SK-N-SH (cell line): ENCODE measurements around the gene CAVIN4. TPM values are rescaled to one million over a fixed set of nuclear protein-coding genes. Genes with fewer than 3 reads are reported as not detected.

Experiments
- CTCF ChIA-PET: fragments of 300-600, 350-600 bp; formaldehyde crosslinking; extraction: SDS; loops from one replicate; lab custom pipeline; 2021; lab: Yijun Ruan, JAX
- POLR2A ChIA-PET: fragments of 350-600 bp; sonication (Branson Sonifier 250); formaldehyde crosslinking; extraction: SDS; loops from one replicate; lab custom pipeline; 2020; ENCODE audit warnings: antibody characterized with exemption, inconsistent platforms; lab: Yijun Ruan, JAX
- DNase-seq: peaks from one replicate; pipeline ENCODE4 v3.0.0; 2012
- H2AFZ ChIP-seq: fragments of 200-600 bp; sonication (generic); 2 replicates; pipeline ENCODE4 v1.8.1; 2016; ENCODE audit warnings: antibody characterized with exemption, mild to moderate bottlenecking, low read depth
- H3F3A ChIP-seq: fragments of 200-600 bp; sonication (generic); replicated peaks from 2 replicates; pipeline ENCODE3; 2016; ENCODE audit warnings: antibody characterized with exemption, mild to moderate bottlenecking; ENCODE audit not compliant: insufficient read depth
- H3K27ac ChIP-seq, 2 experiments: fragments of 200-500 bp in 1 of 2; fragments of 200-600 bp in 1 of 2; sonication (Bioruptor generic) in 1 of 2; sonication (generic), shearing (Covaris generic) in 1 of 2; 2 replicates each; pipeline versions ENCODE4 v1.5.1 to v1.6.1; 2014 to 2016; ENCODE audit warnings: low read depth in 2 of 2, inconsistent platforms in 1 of 2, low read length in 1 of 2, mild to moderate bottlenecking in 1 of 2, mixed read lengths in 1 of 2
- H3K27me3 ChIP-seq: fragments of 200-600 bp; sonication (generic), shearing (Covaris generic); 2 replicates; pipeline ENCODE4 v1.6.1; 2016; ENCODE audit warnings: mixed run types; ENCODE audit not compliant: insufficient read depth
- H3K36me3 ChIP-seq, 2 experiments: fragments of 200-500 bp in 1 of 2; fragments of 200-600 bp in 1 of 2; sonication (Bioruptor generic) in 1 of 2; sonication (generic) in 1 of 2; replicated peaks in 1 of 2; 2 replicates each; pipeline versions ENCODE3 to v1.5.1; 2014 to 2016; ENCODE audit warnings: low read length in 1 of 2, mild to moderate bottlenecking in 1 of 2; ENCODE audit not compliant: insufficient read depth in 2 of 2, control insufficient read depth in 1 of 2
- H3K4me1 ChIP-seq, 2 experiments: fragments of 200-500 bp in 1 of 2; fragments of 200-600 bp in 1 of 2; sonication (Bioruptor generic) in 1 of 2; sonication (generic), shearing (Covaris generic) in 1 of 2; 2 replicates each; pipeline versions ENCODE4 v1.5.1 to v1.6.1; 2014 to 2016; ENCODE audit warnings: low read depth in 1 of 2, low read length in 1 of 2, mixed run types in 1 of 2; ENCODE audit not compliant: insufficient read depth in 2 of 2, control insufficient read depth in 1 of 2
- H3K4me2 ChIP-seq: fragments of 200-600 bp; sonication (generic), shearing (Covaris generic); 2 replicates; pipeline ENCODE4 v1.6.1; 2017; ENCODE audit warnings: mixed run types
- H3K4me3 ChIP-seq, 2 experiments: fragments of 200-500 bp in 1 of 2; fragments of 200-600 bp in 1 of 2; sonication (Bioruptor generic) in 1 of 2; sonication (generic), shearing (Covaris generic) in 1 of 2; 2 replicates each; pipeline versions ENCODE4 v1.5.1 to v1.8.1; 2014 to 2016; ENCODE audit warnings: low read depth in 2 of 2, inconsistent platforms in 1 of 2, low read length in 1 of 2, mild to moderate bottlenecking in 1 of 2, mixed read lengths in 1 of 2, moderate library complexity in 1 of 2
- H3K79me2 ChIP-seq: fragments of 200-600 bp; sonication (generic); 2 replicates; pipeline ENCODE4 v1.8.1; 2017; ENCODE audit warnings: mild to moderate bottlenecking; ENCODE audit not compliant: insufficient read depth
- H3K9ac ChIP-seq: fragments of 200-600 bp; sonication (generic); 2 replicates; pipeline ENCODE4 v1.6.1; 2017; ENCODE audit warnings: mixed run types
- H3K9me2 ChIP-seq: fragments of 200-600 bp; sonication (generic); 2 replicates; pipeline ENCODE4 v1.6.1; 2017; ENCODE audit warnings: mixed run types
- H3K9me3 ChIP-seq: fragments of 200-600 bp; sonication (generic); 2 replicates; pipeline ENCODE4 v1.6.1; 2017; ENCODE audit warnings: mixed run types, mild to moderate bottlenecking, moderate library complexity
- H4K20me1 ChIP-seq: fragments of 200-600 bp; sonication (generic); 2 replicates; pipeline ENCODE4 v1.6.1; 2017; ENCODE audit warnings: mild to moderate bottlenecking, mixed run types; ENCODE audit not compliant: insufficient read depth
- EZH2phosphoT487 ChIP-seq: fragments of 200-600 bp; sonication (generic); IDR thresholded peaks from 2 replicates; pipeline ENCODE4 v1.6.1; 2017; ENCODE audit warnings: low read depth, mixed run types, mild to moderate bottlenecking, antibody characterized with exemption, moderate library complexity, borderline replicate concordance
- FOSL2 ChIP-seq: IDR thresholded peaks from 2 replicates; pipeline ENCODE4 v1.4.0; 2012; ENCODE audit warnings: low read depth, mild to moderate bottlenecking, moderate library complexity, borderline replicate concordance
- NRF1 ChIP-seq: IDR thresholded peaks from 2 replicates; pipeline ENCODE4 v1.6.1; 2012; ENCODE audit warnings: low read depth, mild to moderate bottlenecking, low read length
- POLR2AphosphoS5 ChIP-seq: IDR thresholded peaks from 2 replicates; pipeline ENCODE4 v1.6.1; 2012; ENCODE audit warnings: low read depth, low read length
- SIN3A ChIP-seq: IDR thresholded peaks from 2 replicates; pipeline ENCODE4 v1.6.1; 2012; ENCODE audit warnings: low read depth, mild to moderate bottlenecking, low read length, moderate library complexity, borderline replicate concordance
- TCF12 ChIP-seq: IDR thresholded peaks from 2 replicates; pipeline ENCODE4 v1.4.0; 2012
- TEAD4 ChIP-seq: IDR thresholded peaks from 2 replicates; pipeline ENCODE4 v1.4.0; 2012; ENCODE audit warnings: mild to moderate bottlenecking, borderline replicate concordance; ENCODE audit not compliant: insufficient read depth
- WGBS: methylation state at CpG from one replicate; pipeline ENCODE4 v1.1.6; 2017; ENCODE audit warnings: low lambda C conversion rate; 5-methylcytosine and 5-hydroxymethylcytosine counted together
- polyA plus RNA-seq, 3 experiments: library from polyadenylated mRNA; depleted of rRNA; stranded (reverse); fragments of >200 nt; gene quantifications; 2 replicates each; pipeline ENCODE4 v1.2.3, GENCODE V29; 2012
- TF ChIP-seq, protein P1 (sequence below): IDR thresholded peaks from 2 replicates; pipeline ENCODE4; 2012
- TF ChIP-seq, protein P2 (sequence below): fragments of 150-350 bp; IDR thresholded peaks from 2 replicates; pipeline ENCODE4 v1.6.1; 2017; ENCODE audit warnings: antibody characterized with exemption, low read length, low read depth, borderline replicate concordance
- TF ChIP-seq, protein P3 (sequence below): fragments of 200-600 bp; sonication (generic); IDR thresholded peaks from 2 replicates; pipeline ENCODE4 v1.6.1; 2017; ENCODE audit warnings: antibody characterized with exemption, mild to moderate bottlenecking, moderate library complexity

CAVIN4 gene
- polyA plus RNA-seq, 1 of the 3 experiments (the other 2 are of a cell fraction): 0.54 TPM

DNA sequence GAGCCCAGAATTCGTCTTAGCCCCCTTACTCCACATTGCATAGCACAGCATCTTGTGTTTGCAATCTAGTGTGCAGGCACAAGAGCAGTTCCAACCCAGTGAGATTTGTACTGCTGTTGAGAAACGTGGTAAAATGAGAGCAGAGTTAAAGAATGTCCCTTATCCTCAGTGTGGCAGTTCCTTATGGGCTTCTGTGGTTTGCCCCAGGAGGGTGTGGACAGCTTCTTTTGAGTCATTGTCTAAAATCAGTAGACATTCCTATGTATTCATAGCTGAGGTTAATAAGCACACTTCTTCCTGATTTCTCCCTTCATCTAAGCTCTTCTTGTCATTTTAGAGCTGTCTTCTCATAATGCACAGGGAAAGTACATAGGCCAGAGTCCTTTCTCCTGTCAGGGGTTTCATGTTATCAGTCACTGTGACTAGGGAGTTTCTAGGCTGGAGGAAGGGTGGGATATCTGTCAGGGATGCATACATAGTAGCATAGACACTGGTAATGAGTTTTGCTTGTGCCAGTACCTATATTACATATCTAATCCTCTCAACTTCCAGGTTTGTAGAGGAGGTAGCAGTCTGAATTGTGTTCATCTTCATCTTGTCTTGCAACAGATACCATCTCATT is 2.0 kb upstream of the CAVIN4 start:
- 68% methylated on average over 2 of the region's 2 CpGs for WGBS
- Histone ChIP-seq H3K4me1 (peaks cover 2 to 7% of the 10 kb centered on the region in 2 experiments; a peak in 2 of 4 replicates), H3K9me2 (no peaks in the 10 kb centered on the region), H3K4me3 (no peak overlapping the region), H3K27ac (no peak overlapping the region), H3K9ac (no peak overlapping the region), H3K27me3 (no peaks in the 10 kb centered on the region), H2AFZ (no peak overlapping the region), H3K9me3 (no peaks in the 10 kb centered on the region), H3K4me2 (no peak overlapping the region), H3F3A (no peaks in the 10 kb centered on the region), H3K36me3 (peaks cover 9% of the 10 kb centered on the region in 2 experiments), H4K20me1 (no peaks in the 10 kb centered on the region), H3K79me2 (no peaks in the 10 kb centered on the region)
- TF ChIP-seq, protein P1, sequence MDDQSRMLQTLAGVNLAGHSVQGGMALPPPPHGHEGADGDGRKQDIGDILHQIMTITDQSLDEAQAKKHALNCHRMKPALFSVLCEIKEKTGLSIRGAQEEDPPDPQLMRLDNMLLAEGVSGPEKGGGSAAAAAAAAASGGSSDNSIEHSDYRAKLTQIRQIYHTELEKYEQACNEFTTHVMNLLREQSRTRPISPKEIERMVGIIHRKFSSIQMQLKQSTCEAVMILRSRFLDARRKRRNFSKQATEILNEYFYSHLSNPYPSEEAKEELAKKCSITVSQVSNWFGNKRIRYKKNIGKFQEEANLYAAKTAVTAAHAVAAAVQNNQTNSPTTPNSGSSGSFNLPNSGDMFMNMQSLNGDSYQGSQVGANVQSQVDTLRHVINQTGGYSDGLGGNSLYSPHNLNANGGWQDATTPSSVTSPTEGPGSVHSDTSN: peak; percentile 24; the same call in 1 of the 2 replicates
- no peak for TF ChIP-seq SIN3A
- TF ChIP-seq TCF12: peak; percentile 22; the same call in 1 of the 2 replicates
- ChIA-PET CTCF (interaction anchor here (1.6 kb wide), 1 partner anchor 20 kb away, joined by 5 read pairs; no protein-coding TSS in a partner anchor), POLR2A (no interaction called here)
- no peak for DNase-seq

DNA sequence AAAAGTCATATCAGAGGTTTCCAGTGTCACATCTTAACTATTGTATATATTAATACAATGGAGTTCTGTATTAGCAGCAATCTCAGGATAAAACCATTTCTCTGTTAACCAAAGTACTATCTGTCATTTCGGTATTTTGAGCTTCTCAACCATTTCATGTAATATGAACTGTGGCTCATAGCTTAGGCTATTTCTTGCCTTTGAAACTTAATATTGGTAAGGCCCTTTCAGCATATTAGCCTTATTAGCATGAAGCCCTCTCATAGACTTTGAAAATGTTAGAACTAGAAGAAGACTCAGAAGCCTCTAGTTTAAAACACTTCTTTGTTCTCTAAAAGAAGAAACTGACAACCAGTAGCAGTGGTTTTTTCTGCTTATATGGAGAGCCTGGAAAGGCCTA is 731 bp downstream of the CAVIN4 start:
- Histone ChIP-seq H3K4me2 (no peak overlapping the region), H3K27ac (no peak overlapping the region)
- POLR2A ChIA-PET: no interaction called here

More for the DNA sequence above, 731 bp downstream of the CAVIN4 start:
- peaks cover 2 to 7% of the 10 kb centered on the region in 2 experiments; a peak in 2 of 4 replicates for H3K4me1 ChIP-seq
- WGBS: 96% methylated on average over 1 of the region's 1 CpG
- TF ChIP-seq EZH2phosphoT487 (no peak), POLR2AphosphoS5 (no peak), NRF1 (no peak), FOSL2 (no peak), TEAD4 (no peak)
- TF ChIP-seq, protein P2, sequence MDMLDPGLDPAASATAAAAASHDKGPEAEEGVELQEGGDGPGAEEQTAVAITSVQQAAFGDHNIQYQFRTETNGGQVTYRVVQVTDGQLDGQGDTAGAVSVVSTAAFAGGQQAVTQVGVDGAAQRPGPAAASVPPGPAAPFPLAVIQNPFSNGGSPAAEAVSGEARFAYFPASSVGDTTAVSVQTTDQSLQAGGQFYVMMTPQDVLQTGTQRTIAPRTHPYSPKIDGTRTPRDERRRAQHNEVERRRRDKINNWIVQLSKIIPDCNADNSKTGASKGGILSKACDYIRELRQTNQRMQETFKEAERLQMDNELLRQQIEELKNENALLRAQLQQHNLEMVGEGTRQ: no peak
- TF ChIP-seq, protein P3, sequence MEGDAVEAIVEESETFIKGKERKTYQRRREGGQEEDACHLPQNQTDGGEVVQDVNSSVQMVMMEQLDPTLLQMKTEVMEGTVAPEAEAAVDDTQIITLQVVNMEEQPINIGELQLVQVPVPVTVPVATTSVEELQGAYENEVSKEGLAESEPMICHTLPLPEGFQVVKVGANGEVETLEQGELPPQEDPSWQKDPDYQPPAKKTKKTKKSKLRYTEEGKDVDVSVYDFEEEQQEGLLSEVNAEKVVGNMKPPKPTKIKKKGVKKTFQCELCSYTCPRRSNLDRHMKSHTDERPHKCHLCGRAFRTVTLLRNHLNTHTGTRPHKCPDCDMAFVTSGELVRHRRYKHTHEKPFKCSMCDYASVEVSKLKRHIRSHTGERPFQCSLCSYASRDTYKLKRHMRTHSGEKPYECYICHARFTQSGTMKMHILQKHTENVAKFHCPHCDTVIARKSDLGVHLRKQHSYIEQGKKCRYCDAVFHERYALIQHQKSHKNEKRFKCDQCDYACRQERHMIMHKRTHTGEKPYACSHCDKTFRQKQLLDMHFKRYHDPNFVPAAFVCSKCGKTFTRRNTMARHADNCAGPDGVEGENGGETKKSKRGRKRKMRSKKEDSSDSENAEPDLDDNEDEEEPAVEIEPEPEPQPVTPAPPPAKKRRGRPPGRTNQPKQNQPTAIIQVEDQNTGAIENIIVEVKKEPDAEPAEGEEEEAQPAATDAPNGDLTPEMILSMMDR: no peak
- no peaks in the 10 kb centered on the region for H3K9me3 ChIP-seq
- H3K36me3 ChIP-seq: peaks cover 9% of the 10 kb centered on the region in 2 experiments
- no peak overlapping the region for H3K4me3 ChIP-seq
- no peak overlapping the region for H2AFZ ChIP-seq
- no peaks in the 10 kb centered on the region for H3K27me3 ChIP-seq
- CTCF ChIA-PET: interaction anchor here (1.2 kb wide), 1 partner anchor 18 kb away, joined by 3 read pairs; no protein-coding TSS in a partner anchor
- no peaks in the 10 kb centered on the region for H3F3A ChIP-seq
- H3K9ac ChIP-seq: no peak overlapping the region
- H4K20me1 ChIP-seq: no peaks in the 10 kb centered on the region
- no peak for DNase-seq
- H3K79me2 ChIP-seq: no peaks in the 10 kb centered on the region
- H3K9me2 ChIP-seq: no peaks in the 10 kb centered on the region
